ENCODE measurements around the gene TULP3.

GRCh38 chr12:2902272-2902880 lies 11.7 kb downstream of the TULP3 start:
- TF ChIP-seq POLR2AphosphoS5 (IDR thresholded peaks at IDR 0.05; ENCODE audit: insufficient read depth in 1 of 2, low read depth in 1 of 2) (no peak), POLR2A (IDR thresholded peaks at IDR 0.05) (no peak)
- TF ChIP-seq, protein P1, sequence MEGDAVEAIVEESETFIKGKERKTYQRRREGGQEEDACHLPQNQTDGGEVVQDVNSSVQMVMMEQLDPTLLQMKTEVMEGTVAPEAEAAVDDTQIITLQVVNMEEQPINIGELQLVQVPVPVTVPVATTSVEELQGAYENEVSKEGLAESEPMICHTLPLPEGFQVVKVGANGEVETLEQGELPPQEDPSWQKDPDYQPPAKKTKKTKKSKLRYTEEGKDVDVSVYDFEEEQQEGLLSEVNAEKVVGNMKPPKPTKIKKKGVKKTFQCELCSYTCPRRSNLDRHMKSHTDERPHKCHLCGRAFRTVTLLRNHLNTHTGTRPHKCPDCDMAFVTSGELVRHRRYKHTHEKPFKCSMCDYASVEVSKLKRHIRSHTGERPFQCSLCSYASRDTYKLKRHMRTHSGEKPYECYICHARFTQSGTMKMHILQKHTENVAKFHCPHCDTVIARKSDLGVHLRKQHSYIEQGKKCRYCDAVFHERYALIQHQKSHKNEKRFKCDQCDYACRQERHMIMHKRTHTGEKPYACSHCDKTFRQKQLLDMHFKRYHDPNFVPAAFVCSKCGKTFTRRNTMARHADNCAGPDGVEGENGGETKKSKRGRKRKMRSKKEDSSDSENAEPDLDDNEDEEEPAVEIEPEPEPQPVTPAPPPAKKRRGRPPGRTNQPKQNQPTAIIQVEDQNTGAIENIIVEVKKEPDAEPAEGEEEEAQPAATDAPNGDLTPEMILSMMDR (IDR thresholded peaks at IDR 0.05): no peak

Measured in vagina (tissue), 2 donors.